Measurements from ENCODE around the gene CALHM1. TPM values are rescaled to one million over a fixed set of nuclear protein-coding genes. Genes with fewer than 3 reads are reported as not detected.

The CALHM1 gene
- total and polyA plus RNA-seq, 2 of the 8 experiments (the other 6 are each of a cell fraction or from before 2014, with no cell fraction given) = 0.29 to 0.34 TPM

DNA sequence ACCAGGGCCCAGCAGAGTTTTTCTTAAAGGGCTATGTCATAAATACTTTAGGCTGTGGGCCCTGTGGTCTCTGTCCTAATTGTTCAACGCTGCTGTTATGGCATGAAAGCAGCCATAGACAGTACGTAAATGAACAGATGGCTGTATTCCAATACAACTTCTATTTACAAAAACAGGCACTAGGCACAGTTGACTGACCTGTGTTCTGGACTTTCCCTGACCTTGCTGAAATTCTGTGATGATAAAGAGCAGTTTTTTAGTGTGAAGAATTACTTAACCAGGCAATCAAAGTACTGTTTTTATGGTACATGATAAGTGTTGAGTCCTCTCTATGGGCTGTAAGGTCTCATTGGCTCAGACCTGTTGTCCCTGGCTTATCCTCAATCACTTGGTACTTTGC lies 45.1 kb downstream of the CALHM1 start (continued):
- TF ChIP-seq BACH1 (IDR thresholded peaks at IDR 0.05; ENCODE audit: low read length) (no peak), SP1 (IDR thresholded peaks at IDR 0.05; ENCODE audit: low read depth, low read length) (no peak), TAF1 (IDR thresholded peaks at IDR 0.05; ENCODE audit: low read depth, low read length) (no peak), TAF7 (optimal IDR thresholded peaks at IDR 0.05; ENCODE audit: borderline replicate concordance, low read depth, low read length) (no peak)
- TF ChIP-seq, protein P1, sequence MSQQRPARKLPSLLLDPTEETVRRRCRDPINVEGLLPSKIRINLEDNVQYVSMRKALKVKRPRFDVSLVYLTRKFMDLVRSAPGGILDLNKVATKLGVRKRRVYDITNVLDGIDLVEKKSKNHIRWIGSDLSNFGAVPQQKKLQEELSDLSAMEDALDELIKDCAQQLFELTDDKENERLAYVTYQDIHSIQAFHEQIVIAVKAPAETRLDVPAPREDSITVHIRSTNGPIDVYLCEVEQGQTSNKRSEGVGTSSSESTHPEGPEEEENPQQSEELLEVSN (IDR thresholded peaks at IDR 0.05) = no peak

Other genes with a start within 250 kb of the CALHM1 start
- gene RPEL1, start 213.0 kb downstream of the CALHM1 start, total RNA-seq (2021; fragmentation: NEBNext Ultra II Directional; extraction: Animal tissue kit (Norgen Biotek cat#: 25700)) = not detected in 2 replicates
- gene RPEL1, start 213.0 kb downstream of the CALHM1 start, polyA plus RNA-seq (2011; rRNA removed) = 0.12 and 0.13 TPM in 2 replicates
- 17.4 and 18.1 TPM in 2 replicates for gene INA, start 181.8 kb downstream of the CALHM1 start, total RNA-seq (2021; fragmentation: NEBNext Ultra II Directional; extraction: Animal tissue kit (Norgen Biotek cat#: 25700))
- gene INA, start 181.8 kb downstream of the CALHM1 start, polyA plus RNA-seq (2011; rRNA removed) = 13.4 and 17.1 TPM in 2 replicates
- gene PCGF6, start 107.8 kb downstream of the CALHM1 start, total RNA-seq (2021; fragmentation: NEBNext Ultra II Directional; extraction: Animal tissue kit (Norgen Biotek cat#: 25700)) = 16.2 and 18.6 TPM in 2 replicates
- gene PCGF6, start 107.8 kb downstream of the CALHM1 start, polyA plus RNA-seq (2011; rRNA removed) = 4.0 and 6.9 TPM in 2 replicates
- 14.5 and 15.6 TPM in 2 replicates for gene TAF5, start 90.9 kb downstream of the CALHM1 start, total RNA-seq (2021; fragmentation: NEBNext Ultra II Directional; extraction: Animal tissue kit (Norgen Biotek cat#: 25700))
- 4.0 and 5.8 TPM in 2 replicates for gene TAF5, start 90.9 kb downstream of the CALHM1 start, polyA plus RNA-seq (2011; rRNA removed)
- 312 and 339 TPM in 2 replicates for gene ATP5MK, start 62.4 kb downstream of the CALHM1 start, total RNA-seq (2021; fragmentation: NEBNext Ultra II Directional; extraction: Animal tissue kit (Norgen Biotek cat#: 25700))
- 144 and 280 TPM in 2 replicates for gene ATP5MK, start 62.4 kb downstream of the CALHM1 start, polyA plus RNA-seq (2011; rRNA removed)
- gene PDCD11, start 62.3 kb downstream of the CALHM1 start, total RNA-seq (2021; fragmentation: NEBNext Ultra II Directional; extraction: Animal tissue kit (Norgen Biotek cat#: 25700)) = 78.5 and 79.1 TPM in 2 replicates
- gene PDCD11, start 62.3 kb downstream of the CALHM1 start, polyA plus RNA-seq (2011; rRNA removed) = 18.1 and 24.3 TPM in 2 replicates
- gene CALHM2, start 6.5 kb downstream of the CALHM1 start, total RNA-seq (2021; fragmentation: NEBNext Ultra II Directional; extraction: Animal tissue kit (Norgen Biotek cat#: 25700)) = 1.2 and 1.9 TPM in 2 replicates
- 2.4 and 2.5 TPM in 2 replicates for gene CALHM2, start 6.5 kb downstream of the CALHM1 start, polyA plus RNA-seq (2011; rRNA removed)
- 0.17 TPM in 1 of 2 replicates, not detected in the other for gene CALHM3, start 20.3 kb upstream of the CALHM1 start, total RNA-seq (2021; fragmentation: NEBNext Ultra II Directional; extraction: Animal tissue kit (Norgen Biotek cat#: 25700))
- 0.42 and 0.60 TPM in 2 replicates for gene CALHM3, start 20.3 kb upstream of the CALHM1 start, polyA plus RNA-seq (2011; rRNA removed)
- 0.58 and 0.73 TPM in 2 replicates for gene NEURL1, start 34.8 kb upstream of the CALHM1 start, total RNA-seq (2021; fragmentation: NEBNext Ultra II Directional; extraction: Animal tissue kit (Norgen Biotek cat#: 25700))
- gene NEURL1, start 34.8 kb upstream of the CALHM1 start, polyA plus RNA-seq (2011; rRNA removed) = 0.52 and 0.54 TPM in 2 replicates

Measured in H1 (cell line).